Smooth muscle cell (in vitro differentiated cells): ENCODE results near the gene YBEY. TPM values are rescaled to one million over a fixed set of nuclear protein-coding genes. Genes with fewer than 3 reads are reported as not detected.

Experiments
- DNase-seq: peaks from one replicate; lab custom pipeline; 2025; ENCODE audit not compliant: unreplicated experiment; lab: John Stamatoyannopoulos, UW
- H2AFZ ChIP-seq: fragments of 200-600 bp; sonication (generic); 2 replicates; pipeline ENCODE4 v1.6.0; 2016; ENCODE audit warnings: antibody characterized with exemption, low read depth, mild to moderate bottlenecking
- H3F3A ChIP-seq: fragments of 200-600 bp; sonication (generic); 2 replicates; pipeline ENCODE4 v1.6.0; 2017; ENCODE audit warnings: antibody characterized with exemption, low read depth
- H3K27ac ChIP-seq: fragments of 200-600 bp; sonication (generic); 2 replicates; pipeline ENCODE4 v1.5.1; 2016; ENCODE audit warnings: low read depth, mild to moderate bottlenecking
- H3K27me3 ChIP-seq: fragments of 200-600 bp; sonication (generic); 2 replicates; pipeline ENCODE4 v1.6.1; 2016; ENCODE audit warnings: low read depth, mild to moderate bottlenecking
- H3K36me3 ChIP-seq: fragments of 200-600 bp; sonication (generic); 2 replicates; pipeline ENCODE4 v1.5.1; 2016; ENCODE audit warnings: low read depth
- H3K4me1 ChIP-seq: fragments of 200-600 bp; sonication (generic); 2 replicates; pipeline ENCODE4 v1.5.1; 2016; ENCODE audit warnings: low read depth
- H3K4me2 ChIP-seq: fragments of 200-600 bp; sonication (generic); 2 replicates; pipeline ENCODE4 v1.6.0; 2016; ENCODE audit warnings: mild to moderate bottlenecking
- H3K4me3 ChIP-seq: fragments of 200-600 bp; sonication (generic); 2 replicates; pipeline ENCODE4 v1.5.1; 2016; ENCODE audit warnings: mild to moderate bottlenecking
- H3K79me2 ChIP-seq: fragments of 200-600 bp; sonication (generic); 2 replicates; pipeline ENCODE4 v1.6.0; 2016; ENCODE audit warnings: low read depth, mild to moderate bottlenecking
- H3K9ac ChIP-seq: fragments of 200-600 bp; sonication (generic); 2 replicates; pipeline ENCODE4 v1.6.0; 2016; ENCODE audit warnings: low read depth
- H3K9me3 ChIP-seq: fragments of 200-600 bp; sonication (generic); replicated peaks from 2 replicates; pipeline ENCODE4 v1.5.1; 2016; ENCODE audit warnings: low read depth
- H4K20me1 ChIP-seq: fragments of 200-600 bp; sonication (generic); 2 replicates; pipeline ENCODE4 v1.6.0; 2016; ENCODE audit warnings: low read depth
- CTCF ChIP-seq: fragments of 200-600 bp; sonication (generic); IDR thresholded peaks from 2 replicates; pipeline ENCODE4 v1.5.1; 2017; ENCODE audit warnings: borderline replicate concordance, mild to moderate bottlenecking, antibody characterized with exemption; ENCODE audit not compliant: insufficient read depth, poor library complexity, severe bottlenecking
- WGBS: methylation state at CpG from one replicate; pipeline ENCODE4 v1.1.7; 2016; ENCODE audit warnings: low lambda C conversion rate; 5-methylcytosine and 5-hydroxymethylcytosine counted together
- polyA plus RNA-seq: library from polyadenylated mRNA; unstranded; fragments of >200 nt; fragmentation: Nextera tagmentation; extraction: Ambion mirVana; gene quantifications from 2 replicates; pipeline ENCODE4 v1.2.1, GENCODE V29; 2016
- total RNA-seq: library from RNA; depleted of rRNA; stranded (reverse); fragments of >200 nt; gene quantifications from 2 replicates; pipeline ENCODE4 v1.2.3, GENCODE V29; 2014

YBEY gene
- total and polyA plus RNA-seq, 2 experiments from 2014 or later, result 24.1 to 31.1 TPM

- 93% methylated on average over 14 of the region's 14 CpGs for WGBS
- DNase-seq, result no peak
- TF ChIP-seq CTCF, result no peak
- H3K79me2 ChIP-seq, result no peaks in the 10 kb centered on the region
- H3K4me1 ChIP-seq, result no peaks in the 10 kb centered on the region
- H3K9me3 ChIP-seq, result no peaks in the 10 kb centered on the region
- no peak overlapping the region for H3K4me3 ChIP-seq
- H3F3A ChIP-seq, result no peaks in the 10 kb centered on the region
- no peak overlapping the region for H2AFZ ChIP-seq
- H3K4me2 ChIP-seq, result no peak overlapping the region
- H3K27me3 ChIP-seq, result no peaks in the 10 kb centered on the region
- no peaks in the 10 kb centered on the region for H3K36me3 ChIP-seq
- no peaks in the 10 kb centered on the region for H4K20me1 ChIP-seq
- no peak overlapping the region for H3K27ac ChIP-seq
- no peak overlapping the region for H3K9ac ChIP-seq
Measured at GRCh38 chr21:46301759-46302158, 15.6 kb downstream of the YBEY start.

- DNase-seq, result no peak
- H2AFZ ChIP-seq, result no peak overlapping the region
- 99% methylated on average over 5 of the region's 5 CpGs for WGBS
Measured at GRCh38 chr21:46304437-46304836, 18.3 kb downstream of the YBEY start.

GRCh38 chr21:46304955-46305354 is 18.8 kb downstream of the YBEY start:
- WGBS, result 97% methylated on average over 11 of the region's 11 CpGs
- no peak for TF ChIP-seq CTCF
- Histone ChIP-seq H3F3A (no peaks in the 10 kb centered on the region), H3K9ac (no peak overlapping the region), H3K9me3 (no peaks in the 10 kb centered on the region), H3K4me2 (no peak overlapping the region), H3K4me1 (no peaks in the 10 kb centered on the region), H3K36me3 (no peaks in the 10 kb centered on the region), H3K79me2 (no peaks in the 10 kb centered on the region), H2AFZ (no peak overlapping the region), H3K27me3 (no peaks in the 10 kb centered on the region), H3K4me3 (no peak overlapping the region), H4K20me1 (no peaks in the 10 kb centered on the region), H3K27ac (no peak overlapping the region)
- no peak for DNase-seq

More at GRCh38 chr21:46304437-46304836, 18.3 kb downstream of the YBEY start:
- H3K4me2 ChIP-seq, result no peak overlapping the region
- no peaks in the 10 kb centered on the region for H3K27me3 ChIP-seq
- H4K20me1 ChIP-seq, result no peaks in the 10 kb centered on the region
- no peaks in the 10 kb centered on the region for H3F3A ChIP-seq
- no peaks in the 10 kb centered on the region for H3K36me3 ChIP-seq
- H3K79me2 ChIP-seq, result no peaks in the 10 kb centered on the region
- no peak overlapping the region for H3K9ac ChIP-seq
- H3K4me1 ChIP-seq, result no peaks in the 10 kb centered on the region
- no peaks in the 10 kb centered on the region for H3K9me3 ChIP-seq
- H3K4me3 ChIP-seq, result no peak overlapping the region
- no peak overlapping the region for H3K27ac ChIP-seq
- no peak for TF ChIP-seq CTCF

- H3K4me3 ChIP-seq, result no peak overlapping the region
- no peak overlapping the region for H3K27ac ChIP-seq
- no peaks in the 10 kb centered on the region for H3K27me3 ChIP-seq
- no peaks in the 10 kb centered on the region for H3K36me3 ChIP-seq
- no peaks in the 10 kb centered on the region for H3K4me1 ChIP-seq
- no peaks in the 10 kb centered on the region for H3K79me2 ChIP-seq
- no peaks in the 10 kb centered on the region for H3K9me3 ChIP-seq
- WGBS, result 80% methylated on average over 2 of the region's 2 CpGs
- H4K20me1 ChIP-seq, result no peaks in the 10 kb centered on the region
- H3K4me2 ChIP-seq, result no peak overlapping the region
- H3F3A ChIP-seq, result no peaks in the 10 kb centered on the region
- no peak overlapping the region for H2AFZ ChIP-seq
- DNase-seq, result no peak
- no peak overlapping the region for H3K9ac ChIP-seq
- no peak for TF ChIP-seq CTCF
Measured at GRCh38 chr21:46307625-46308024, 21.5 kb downstream of the YBEY start.
